ENCODE measurements around the gene AUTS2.

Gene AUTS2

DNA sequence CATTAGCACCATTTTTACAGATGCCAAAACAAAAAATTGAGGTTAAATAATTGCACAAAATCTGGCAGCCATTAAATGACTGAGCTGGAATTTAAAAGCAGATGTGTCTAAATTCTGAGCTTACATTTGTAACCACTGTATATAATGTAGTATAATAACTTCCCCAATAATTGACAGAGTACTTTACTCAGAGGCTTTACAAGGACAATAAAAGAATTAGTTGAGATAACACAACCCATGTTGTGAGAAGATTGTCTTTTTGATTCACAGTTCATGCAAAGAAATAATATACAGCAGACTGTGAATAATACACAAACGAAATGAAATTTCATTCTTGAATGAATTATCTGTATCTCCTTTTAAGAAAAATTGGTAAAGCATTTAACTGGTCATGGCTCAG, 417.1 kb downstream of the AUTS2 start:
- DNase-seq: no peak

DNA sequence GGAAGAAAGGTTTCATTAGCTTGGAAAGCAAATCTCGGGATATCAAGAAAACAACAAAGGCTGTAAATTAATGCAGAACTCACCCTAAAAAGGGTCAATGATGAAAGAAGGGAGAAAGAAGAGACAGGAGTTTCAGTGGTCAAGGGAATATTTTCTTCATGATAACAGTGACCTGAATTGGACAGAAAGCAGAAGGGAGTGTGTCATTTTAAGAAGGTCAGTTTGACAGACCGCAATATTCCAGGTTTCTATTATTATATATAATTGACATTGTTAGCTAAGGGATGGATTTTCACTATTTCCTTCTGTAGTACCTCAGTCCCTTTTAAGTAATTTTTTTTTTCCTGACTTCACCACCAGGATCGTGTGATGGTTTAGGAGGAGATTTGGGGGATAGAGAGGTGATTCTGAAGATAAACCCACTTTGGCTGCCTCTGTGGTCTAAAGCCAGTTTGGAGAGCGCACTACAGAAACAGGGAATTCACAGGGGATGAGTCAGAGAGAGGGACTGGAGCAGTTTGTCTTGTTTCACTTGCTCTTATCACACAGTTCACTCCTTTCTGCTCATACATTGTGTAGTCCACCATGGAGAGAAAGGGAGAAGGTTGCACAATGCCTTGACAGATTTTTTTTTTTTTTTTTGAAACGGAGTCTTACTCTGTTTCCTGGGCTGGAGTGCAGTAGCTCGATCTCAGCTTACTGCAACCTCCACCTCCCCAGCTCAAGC, 417.9 kb downstream of the AUTS2 start:
- DNase-seq: no peak

GRCh38 chr7:70017357-70017756, 419.1 kb downstream of the AUTS2 start:
- no peak for DNase-seq

GRCh38 chr7:70018700-70019099, 420.4 kb downstream of the AUTS2 start:
- no peak for DNase-seq

GRCh38 chr7:70027867-70028266, 429.6 kb downstream of the AUTS2 start:
- DNase-seq: no peak

DNA sequence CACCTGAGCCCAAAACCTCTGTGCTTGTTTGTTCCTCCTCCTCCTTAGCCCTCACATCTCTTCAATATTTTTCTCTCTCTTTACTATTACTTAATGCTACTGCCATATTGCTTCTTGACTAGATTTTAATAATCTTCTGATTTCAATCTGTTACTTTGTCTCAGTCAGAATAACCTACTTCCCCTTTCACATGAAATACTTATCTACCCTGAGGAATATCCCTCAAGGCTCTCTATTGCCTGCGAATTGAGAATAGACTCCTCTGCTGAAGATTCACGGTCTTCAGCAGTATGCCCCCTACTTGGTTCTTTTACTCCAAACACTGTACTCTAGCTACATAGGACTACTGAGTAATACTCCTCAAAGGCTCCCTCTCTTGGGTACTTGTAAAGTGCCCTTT, 430.3 kb downstream of the AUTS2 start:
- DNase-seq: no peak

GRCh38 chr7:70029993-70030392, 431.7 kb downstream of the AUTS2 start:
- no peak for DNase-seq

DNA sequence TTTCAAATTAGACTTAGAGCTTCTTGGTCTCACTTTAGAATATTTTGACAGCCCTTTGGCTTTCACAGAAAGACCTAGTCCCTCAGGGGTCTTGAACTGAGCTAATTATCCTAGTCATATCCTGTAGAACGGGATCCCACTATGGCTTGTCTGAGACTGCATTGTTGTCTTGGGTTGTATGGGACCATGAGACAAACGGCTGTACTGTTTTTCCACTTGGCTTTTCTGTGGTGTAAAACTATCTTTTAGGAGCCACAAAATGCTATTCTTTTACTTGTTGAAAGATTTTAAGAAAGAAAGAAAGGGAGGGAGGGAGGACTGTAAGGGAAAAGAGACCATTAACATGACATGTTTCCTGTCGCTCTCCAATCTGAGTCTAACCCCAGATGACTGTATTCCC, 432.5 kb downstream of the AUTS2 start:
- DNase-seq: no peak

- DNase-seq: no peak
Measured at GRCh38 chr7:70031245-70031644, 433.0 kb downstream of the AUTS2 start.

DNA sequence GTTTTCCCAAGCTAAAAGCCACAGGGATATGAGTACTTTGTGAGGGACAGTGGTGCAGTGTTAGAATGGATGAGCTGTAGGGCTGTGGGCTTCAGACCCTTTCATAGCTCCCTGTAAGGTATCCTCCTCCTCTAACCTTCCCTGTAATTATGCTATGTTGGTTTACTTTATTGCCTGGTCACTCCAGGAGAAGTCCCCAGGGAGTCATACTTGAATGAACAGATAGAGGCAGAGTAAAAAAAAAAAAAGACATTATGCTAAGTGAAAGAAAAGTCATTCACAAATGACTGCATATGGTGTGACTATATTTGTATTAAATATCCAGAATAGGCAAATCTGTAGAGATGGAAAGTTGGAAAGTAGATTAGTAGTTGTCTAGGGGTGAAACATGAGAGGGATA, 434.4 kb downstream of the AUTS2 start:
- DNase-seq: no peak

- no peak for DNase-seq
Measured at GRCh38 chr7:70033226-70033625, 435.0 kb downstream of the AUTS2 start.

DNA sequence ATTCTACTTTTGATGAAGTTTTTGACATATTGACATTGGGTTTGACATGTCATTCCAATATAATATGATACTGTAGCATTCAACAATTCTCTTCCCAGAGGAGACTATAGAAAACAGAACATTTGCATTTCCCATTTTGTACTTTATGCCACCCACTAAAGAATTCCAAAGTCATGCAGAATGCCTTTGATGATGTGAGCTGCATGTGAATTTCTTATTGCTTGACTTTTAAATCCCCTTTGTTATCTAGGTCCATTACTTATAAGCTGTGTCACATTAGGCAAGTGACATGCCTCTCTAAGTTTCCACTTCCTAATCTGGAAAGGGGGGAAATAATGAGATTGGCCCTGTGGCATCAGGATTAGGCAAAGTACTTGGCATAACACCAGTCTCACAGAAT, 436.7 kb downstream of the AUTS2 start:
- DNase-seq: no peak

DNA sequence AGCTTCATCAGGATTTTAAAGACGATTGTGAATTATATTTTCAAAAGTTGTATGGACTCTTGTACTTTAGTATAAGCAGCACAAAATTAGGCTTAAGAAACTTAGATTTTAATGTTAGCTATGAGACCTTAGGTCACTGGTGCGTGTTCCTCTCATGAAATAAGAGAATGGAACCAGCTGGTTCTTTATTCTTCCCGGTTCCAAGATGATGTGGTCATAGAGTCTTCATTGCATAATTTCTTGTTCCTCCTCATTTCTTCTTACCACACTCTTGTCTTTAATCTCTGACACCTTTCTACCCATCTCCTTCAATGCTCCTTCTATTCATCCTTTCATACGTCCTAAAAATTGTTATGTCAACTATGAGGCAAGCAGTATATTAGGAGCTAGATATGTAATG, 437.2 kb downstream of the AUTS2 start:
- DNase-seq: no peak

GRCh38 chr7:70035955-70036354, 437.7 kb downstream of the AUTS2 start:
- no peak for DNase-seq

GRCh38 chr7:70036695-70037094, 438.4 kb downstream of the AUTS2 start:
- DNase-seq: no peak

- DNase-seq: no peak
Measured at GRCh38 chr7:70037171-70037933, 439.1 kb downstream of the AUTS2 start.

GRCh38 chr7:70040051-70040450, 441.8 kb downstream of the AUTS2 start:
- DNase-seq: no peak

- no peak for DNase-seq
Measured at GRCh38 chr7:70040970-70041766, 442.9 kb downstream of the AUTS2 start.

DNA sequence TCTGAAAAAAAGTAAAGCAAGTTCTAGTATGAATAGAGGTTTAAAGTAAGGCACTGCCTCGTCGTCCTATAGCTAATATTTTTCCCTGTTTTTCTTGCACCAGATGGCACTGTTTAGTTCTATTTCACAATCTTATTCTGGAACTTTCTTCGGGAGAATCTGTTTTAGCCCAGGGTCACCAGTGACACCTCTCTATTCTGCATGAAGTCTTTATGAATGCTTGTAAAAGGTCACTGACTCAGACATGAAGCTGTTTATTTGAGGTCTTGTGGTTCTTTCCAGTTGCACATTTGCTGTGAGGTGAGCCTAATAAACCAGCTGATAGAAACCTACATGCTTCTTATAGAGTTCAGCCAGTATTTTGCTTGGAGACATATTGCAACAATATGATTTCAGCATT, 444.3 kb downstream of the AUTS2 start:
- DNase-seq: no peak

DNA sequence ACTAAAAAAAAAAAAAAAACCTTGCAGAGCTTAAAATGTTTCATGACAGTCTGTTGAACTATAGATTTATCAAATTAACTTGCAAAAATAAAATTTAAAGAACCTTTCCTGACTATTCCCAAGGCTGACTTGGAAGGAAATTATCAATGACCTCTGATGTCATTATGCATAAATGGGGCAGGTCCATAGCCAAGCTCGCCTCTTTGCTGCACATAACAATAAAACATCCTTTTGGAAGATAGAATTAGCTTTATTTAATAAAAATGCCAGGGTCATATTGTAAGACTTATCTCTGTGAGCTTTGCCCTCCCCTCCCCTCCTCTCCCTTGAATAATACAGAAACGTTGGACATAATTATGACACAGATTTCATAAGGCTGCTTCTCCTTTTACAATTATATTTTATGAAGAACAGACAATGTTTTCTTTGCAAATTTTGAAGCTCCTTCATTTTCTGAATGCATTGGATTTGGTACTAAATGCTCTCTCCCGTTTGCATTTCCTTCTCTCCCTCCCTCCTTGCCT, 444.8 kb downstream of the AUTS2 start:
- DNase-seq: no peak

DNA sequence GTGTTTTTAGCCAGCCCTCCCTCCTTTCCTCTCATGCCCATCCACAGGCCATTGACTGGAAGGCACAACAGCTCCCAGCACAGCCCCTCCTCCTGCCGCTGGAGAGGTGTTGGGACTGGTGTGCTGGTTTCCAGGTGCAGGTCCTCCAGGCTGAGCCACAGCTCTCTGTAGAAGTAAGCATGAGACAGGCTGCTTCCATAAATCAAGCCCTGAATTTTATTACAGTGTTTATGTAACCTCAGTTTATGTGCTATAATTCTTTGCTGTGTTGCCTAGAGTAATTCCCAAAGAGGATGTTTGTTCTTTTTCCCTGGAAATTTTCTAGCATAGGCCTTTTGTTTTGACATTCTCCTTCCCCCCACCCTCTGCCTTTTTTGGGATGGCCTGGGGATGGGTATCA, 445.8 kb downstream of the AUTS2 start:
- no peak for DNase-seq

DNA sequence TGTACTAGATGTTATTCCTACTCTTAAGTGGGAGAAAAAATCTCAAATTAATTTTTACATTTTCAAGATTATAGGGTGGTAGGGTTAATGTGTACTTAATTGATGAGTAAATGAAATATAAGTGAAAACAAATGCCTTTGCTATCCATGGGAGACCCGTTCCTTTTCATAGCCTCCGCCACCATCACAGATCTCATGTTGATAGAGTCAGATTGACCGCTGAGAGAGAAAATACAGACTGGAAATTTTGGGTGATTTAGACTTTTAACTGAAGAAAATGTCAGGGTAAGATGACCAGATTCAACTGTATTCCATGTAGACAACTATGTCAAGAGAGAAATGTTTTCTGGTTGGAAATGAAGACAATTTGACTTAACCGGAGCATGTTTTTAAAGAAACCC, 446.2 kb downstream of the AUTS2 start:
- no peak for DNase-seq

DNA sequence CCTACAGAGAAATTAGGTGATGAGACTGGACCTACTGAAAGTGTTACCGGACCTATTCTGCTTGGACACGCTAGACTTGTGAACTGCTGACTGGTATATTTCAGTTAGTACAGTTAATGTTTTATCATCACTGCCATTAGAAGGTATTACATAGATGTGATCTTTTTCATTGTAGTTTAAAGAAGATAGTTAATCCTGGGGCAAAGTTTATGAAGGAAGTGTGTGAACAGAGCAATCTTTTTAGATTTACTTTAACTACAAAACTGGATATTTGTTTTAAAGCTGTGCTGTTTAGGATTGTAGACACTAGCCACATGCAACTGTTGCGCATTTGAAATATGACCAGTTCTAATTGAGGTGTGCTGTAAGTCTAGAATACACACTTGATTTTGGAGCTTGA, 446.7 kb downstream of the AUTS2 start:
- DNase-seq: no peak

DNA sequence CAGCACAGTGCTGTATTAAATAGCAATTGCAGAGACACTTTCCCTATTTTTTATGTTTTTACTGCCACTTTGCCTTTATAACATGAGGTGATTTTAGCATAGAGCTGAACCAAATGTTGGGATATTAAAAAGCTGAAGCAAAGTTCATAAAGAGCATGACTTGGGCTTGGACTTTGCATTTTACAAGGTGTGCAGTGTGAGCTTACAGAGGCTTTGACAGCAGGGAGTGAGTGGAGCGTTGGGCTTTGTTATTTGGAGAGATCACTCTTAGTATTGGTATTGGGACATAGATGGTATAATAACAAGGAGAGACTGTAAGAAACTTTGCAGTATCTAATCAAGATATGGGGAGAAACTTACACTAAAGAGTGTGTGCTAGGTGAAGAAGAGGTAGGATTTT, 449.1 kb downstream of the AUTS2 start:
- no peak for DNase-seq
